GM20431 (cell line): ENCODE results near the gene NCCRP1.

Source experiments
- in situ Hi-C: fragments of 300-500 bp; cut with MseI, MboI; formaldehyde crosslinking; loops from one replicate; pipeline ENCODE4 v1.15.0; 2020; ENCODE audit warnings: low sequenced_read_pairs; ENCODE audit not compliant: unreplicated experiment

Gene NCCRP1

DNA sequence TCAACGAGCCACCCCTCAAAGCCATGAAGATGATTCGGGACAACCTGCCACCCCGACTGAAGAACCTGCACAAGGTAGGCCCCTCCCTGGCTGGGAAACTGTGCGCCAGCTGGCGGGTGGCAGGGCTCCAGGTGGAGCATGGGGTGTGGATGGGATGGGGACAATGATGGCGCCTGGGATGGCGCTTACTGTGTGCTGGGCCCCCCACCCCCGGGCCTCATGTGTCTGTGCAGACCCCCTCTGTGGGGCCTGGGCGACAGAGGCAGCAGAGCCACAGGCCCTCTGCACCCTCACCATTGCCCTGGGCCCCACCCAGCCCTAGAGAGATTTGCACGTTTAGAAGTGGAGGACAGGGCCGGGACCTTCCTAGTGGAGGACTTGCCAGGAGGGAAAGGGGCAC, 19.0 kb upstream of the NCCRP1 start:
- in situ Hi-C loops: no loop called here

GRCh38 chr19:39178296-39179006, 18.3 kb upstream of the NCCRP1 start:
- in situ Hi-C loops: no loop called here

DNA sequence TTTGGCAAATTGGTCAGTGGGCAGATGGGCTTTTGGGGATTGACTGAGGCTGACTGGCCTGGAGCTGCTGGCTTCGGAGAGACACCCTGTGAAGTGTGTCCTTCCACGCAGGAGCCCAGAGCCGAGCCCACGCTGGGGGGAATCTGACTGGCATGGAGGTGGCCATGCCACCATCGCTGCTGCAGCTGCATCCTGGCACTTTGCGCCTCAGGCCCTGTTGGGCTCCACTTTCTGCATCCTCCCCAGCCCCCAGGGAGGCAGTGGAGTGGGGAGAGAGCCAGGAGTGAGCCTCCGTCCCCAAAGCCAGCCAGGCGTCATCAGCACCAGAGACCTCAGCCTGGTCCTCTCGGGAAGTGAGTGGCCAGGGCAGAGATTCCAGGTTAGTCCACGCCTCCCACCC, 17.0 kb upstream of the NCCRP1 start:
- in situ Hi-C loops: no loop called here

GRCh38 chr19:39180749-39181148, 16.0 kb upstream of the NCCRP1 start:
- in situ Hi-C loops: no loop called here

- in situ Hi-C loops: no loop called here
These were observed 15.1 kb upstream of the NCCRP1 start for GRCh38 chr19:39181500-39182173.

GRCh38 chr19:39182174-39182505, 14.6 kb upstream of the NCCRP1 start:
- in situ Hi-C loops: no loop called here

- in situ Hi-C loops: no loop called here
These were observed 13.7 kb upstream of the NCCRP1 start for GRCh38 chr19:39183104-39183503.

DNA sequence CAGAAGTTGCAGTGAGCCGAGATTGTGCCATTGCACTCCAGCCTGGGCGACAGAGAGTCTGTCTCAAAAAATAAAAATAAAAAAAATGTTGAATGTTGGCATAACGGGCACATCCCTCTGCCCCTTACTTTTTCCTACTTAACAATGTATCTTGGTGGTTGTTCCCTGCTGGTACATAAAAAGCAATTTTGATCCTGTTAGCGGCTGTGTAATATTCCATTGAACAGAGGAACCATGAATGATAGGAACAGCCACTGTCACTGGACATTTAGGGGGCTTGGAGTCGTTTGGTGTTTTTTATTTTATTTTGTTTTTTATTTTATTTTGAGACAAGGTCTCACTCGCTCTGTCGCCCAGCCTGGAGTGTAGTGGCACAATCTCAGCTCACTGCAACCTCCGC, 10.4 kb upstream of the NCCRP1 start:
- in situ Hi-C loops: no loop called here

DNA sequence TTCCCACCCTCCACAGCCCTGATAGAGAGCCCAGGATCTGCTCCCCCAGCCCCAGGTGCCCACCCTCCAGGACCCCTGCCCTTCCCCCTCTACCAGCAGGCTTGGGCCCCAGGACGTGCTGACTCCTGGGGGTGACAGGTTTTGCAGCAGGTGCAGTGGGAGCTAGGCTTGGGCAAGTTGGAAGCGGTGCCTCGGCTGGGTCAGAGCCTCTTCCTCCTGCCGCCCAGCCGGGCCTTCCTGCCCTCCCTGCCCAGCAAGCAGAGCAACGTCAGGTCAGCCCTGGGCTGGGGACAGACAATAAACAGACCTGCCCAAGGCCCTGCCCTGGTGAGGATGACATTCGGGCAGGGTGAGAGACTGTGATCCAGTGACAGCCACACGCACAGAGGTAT, 9.2 kb upstream of the NCCRP1 start:
- in situ Hi-C loops: no loop called here

GRCh38 chr19:39188960-39189359, 7.8 kb upstream of the NCCRP1 start:
- in situ Hi-C loops: no loop called here

- in situ Hi-C loops: no loop called here
These were observed 6.0 kb upstream of the NCCRP1 start for GRCh38 chr19:39190768-39191167.

GRCh38 chr19:39192846-39193245, 3.9 kb upstream of the NCCRP1 start:
- in situ Hi-C loops: no loop called here

DNA sequence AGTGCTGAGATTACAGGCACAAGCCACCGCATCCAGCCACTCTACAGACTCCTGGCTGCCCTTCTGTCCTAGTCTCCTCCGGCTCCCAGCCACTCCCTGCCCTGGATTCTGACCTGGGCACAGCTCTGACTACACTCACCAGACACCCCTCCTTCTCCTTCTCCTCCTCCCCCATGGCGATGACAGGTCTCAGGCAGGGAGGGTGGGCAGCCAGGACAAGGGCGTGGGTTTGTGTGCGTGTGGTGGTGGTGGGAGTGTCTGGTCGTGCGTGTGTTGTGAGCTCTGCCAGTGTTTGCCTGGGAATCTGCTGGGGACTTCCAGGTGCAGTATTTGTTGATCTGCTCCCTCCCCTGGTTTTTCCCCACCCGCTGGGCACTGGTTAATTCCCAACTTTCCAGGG, 3.0 kb upstream of the NCCRP1 start:
- in situ Hi-C loops: no loop called here

DNA sequence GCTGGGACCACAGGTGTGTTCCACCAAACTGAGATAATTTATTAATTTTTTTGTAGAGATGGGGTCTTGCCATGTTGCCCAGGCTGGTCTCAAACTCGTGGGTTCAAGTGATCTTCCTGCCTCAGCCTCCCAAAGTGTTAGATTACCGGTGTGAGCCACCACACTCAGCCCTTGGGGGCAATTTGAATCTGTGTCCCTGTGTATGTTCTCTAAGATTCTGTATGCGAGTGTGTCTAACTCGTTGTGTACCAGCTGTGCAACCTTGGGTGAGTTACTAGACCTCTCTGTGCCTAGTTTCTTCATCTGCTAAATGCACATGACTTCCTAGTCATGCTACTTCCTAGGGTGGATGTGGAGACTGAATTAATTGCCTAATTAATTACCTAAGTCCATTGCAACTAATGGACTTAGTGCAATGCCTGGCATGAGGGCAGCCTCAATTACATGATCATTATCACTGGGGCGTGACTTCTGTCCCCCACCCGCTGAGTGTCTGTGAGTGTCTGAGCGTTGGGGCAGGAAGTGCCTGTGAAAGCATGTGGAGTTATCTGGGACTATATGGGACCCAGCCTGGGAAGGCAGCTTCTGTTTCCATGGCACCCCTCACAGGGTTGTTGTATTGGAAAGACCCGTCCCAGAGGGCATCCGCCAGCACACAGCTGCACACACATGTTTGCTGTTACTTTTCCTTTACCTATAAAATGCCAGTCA, 1.8 kb upstream of the NCCRP1 start:
- in situ Hi-C loops: no loop called here

GRCh38 chr19:39195755-39196154, 1.0 kb upstream of the NCCRP1 start:
- in situ Hi-C loops: no loop called here

GRCh38 chr19:39196320-39196719, 444 bp upstream of the NCCRP1 start:
- in situ Hi-C loops: no loop called here

DNA sequence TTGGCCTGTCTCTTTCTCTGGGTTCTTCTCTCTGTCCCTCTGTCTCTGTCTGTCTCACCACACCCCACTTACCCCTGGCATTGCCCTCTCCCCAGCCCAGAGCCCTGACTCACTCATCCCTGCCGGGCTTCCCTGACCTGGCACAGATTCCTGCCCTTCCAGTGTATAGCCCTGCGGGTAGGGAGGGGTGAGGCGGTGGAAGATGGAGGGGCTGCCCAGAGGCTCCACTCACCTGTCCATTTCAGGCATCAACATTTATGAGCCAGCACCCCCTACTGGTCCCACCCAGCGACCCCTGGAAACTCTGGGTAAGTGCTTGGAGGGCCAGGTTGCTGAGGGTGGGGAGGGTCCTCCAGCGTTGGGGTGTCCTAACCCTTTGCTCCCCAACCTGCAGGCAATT, 1.0 kb downstream of the NCCRP1 start:
- in situ Hi-C loops: no loop called here

- in situ Hi-C loops: no loop called here
These were observed 2.3 kb downstream of the NCCRP1 start for GRCh38 chr19:39199025-39199424.

DNA sequence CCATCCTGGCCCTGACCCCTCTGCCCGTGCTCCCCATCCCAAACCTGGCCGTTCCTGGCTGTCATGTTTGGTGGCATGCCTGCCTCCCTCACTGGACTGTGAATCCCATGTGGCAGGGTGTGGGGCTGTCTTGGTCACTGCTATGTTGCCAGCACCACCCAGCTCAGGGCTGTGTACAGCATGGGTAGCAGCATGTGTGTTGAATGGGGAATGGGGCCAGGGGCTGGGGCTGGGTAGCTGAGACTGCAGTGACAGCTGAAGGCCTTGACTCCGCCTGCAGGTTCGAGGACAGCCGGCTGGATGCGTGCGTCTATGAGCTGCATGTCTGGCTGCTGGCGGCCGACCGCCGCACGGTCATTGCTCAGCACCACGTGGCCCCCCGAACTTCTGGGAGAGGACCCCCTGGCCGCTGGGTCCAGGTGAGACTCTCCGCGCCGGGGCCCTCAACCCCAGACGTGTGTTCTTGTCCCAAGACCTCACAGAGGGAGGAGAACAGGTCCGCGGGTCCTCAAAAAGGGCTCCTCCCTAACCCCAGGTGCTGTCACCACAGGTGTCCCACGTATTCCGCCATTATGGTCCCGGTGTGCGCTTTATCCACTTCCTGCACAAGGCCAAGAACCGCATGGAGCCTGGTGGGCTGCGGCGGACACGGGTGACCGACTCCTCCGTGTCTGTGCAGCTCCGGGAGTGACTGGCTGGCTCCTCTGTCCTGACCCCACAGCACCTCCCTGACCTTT, 3.5 kb downstream of the NCCRP1 start:
- in situ Hi-C loops: no loop called here

DNA sequence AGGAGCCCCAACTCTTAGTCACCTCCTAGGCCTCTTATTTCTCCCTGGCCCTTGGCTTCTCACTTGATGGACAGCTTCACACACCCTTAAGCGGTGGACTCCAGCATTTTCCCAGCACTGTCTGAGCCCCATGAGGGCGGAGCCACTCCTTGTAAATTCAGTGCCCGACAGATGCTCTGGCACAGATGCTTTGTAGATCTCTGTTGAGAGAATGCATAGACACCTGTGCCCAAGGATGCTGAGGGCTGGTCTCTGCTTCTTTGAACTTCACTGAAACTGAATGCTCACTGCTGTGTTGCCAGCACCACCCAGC, 4.0 kb downstream of the NCCRP1 start:
- in situ Hi-C loops: no loop called here

DNA sequence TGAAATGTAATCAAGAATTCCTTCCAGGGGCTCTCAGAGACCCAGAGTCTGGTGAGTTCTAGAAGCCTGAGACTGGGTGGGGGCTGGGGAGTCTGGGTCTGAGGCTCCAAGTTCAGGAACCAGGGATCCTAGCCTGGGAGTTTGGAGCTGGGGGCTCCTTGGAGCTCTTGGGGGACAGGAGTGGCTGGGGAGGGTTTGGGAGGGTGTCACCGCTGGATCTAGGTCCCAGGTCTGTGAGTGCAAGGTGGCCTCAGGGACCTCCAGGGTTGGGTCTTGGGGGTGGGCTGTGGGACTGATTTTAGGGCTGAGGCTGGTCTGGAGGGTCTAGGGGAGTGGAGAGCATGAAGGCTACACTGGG, 6.2 kb downstream of the NCCRP1 start:
- in situ Hi-C loops: no loop called here
